ENCODE data around the gene BOD1L2. TPM values are rescaled to one million over a fixed set of nuclear protein-coding genes. Genes with fewer than 3 reads are reported as not detected.

Gene BOD1L2
- total RNA-seq, 2 experiments from 2014 or later = not detected

GRCh38 chr18:57150081-57150480, 3.2 kb downstream of the BOD1L2 start:
- intact Hi-C loops (cut with micrococcal nuclease) = no loop called here
- ATAC-seq = no peak
- Mint-ChIP-seq H3K4me1 (ENCODE audit: low read depth) (peaks cover 3% of the 10 kb centered on the region), H3K4me3 (no peak overlapping the region), H3K27me3 (peaks cover 34% of the 10 kb centered on the region), H3K9me3 (no peaks in the 10 kb centered on the region), H3K36me3 (ENCODE audit: low read depth) (no peaks in the 10 kb centered on the region), H3K27ac (no peak overlapping the region)
- DNase-seq = no peak
- POLR2A ChIA-PET = no interaction called here
- CTCF ChIA-PET = interaction anchor here (0.9 kb wide), 1 partner anchor 15 kb away, joined by 3 read pairs; no protein-coding TSS in a partner anchor
- TF ChIP-seq CTCF (IDR thresholded peaks at IDR 0.05) = no peak

GRCh38 chr18:57150828-57151227, 3.9 kb downstream of the BOD1L2 start:
- CTCF ChIA-PET = no interaction called here
- ATAC-seq (peak; percentile 55), DNase-seq (no peak)
- peaks cover 34% of the 10 kb centered on the region for H3K27me3 Mint-ChIP-seq
- POLR2A ChIA-PET = no interaction called here
- H3K27ac Mint-ChIP-seq = no peak overlapping the region
- H3K9me3 Mint-ChIP-seq = no peaks in the 10 kb centered on the region
- H3K36me3 Mint-ChIP-seq (ENCODE audit: low read depth) = no peaks in the 10 kb centered on the region
- no peak overlapping the region for H3K4me3 Mint-ChIP-seq
- intact Hi-C loops (cut with micrococcal nuclease) = no loop called here
- no peak for TF ChIP-seq CTCF (IDR thresholded peaks at IDR 0.05)
- peaks cover 3% of the 10 kb centered on the region for H3K4me1 Mint-ChIP-seq (ENCODE audit: low read depth)

GRCh38 chr18:57154191-57154830, 7.4 kb downstream of the BOD1L2 start:
- H3K27me3 Mint-ChIP-seq = peaks cover 25% of the 10 kb centered on the region
- no peak overlapping the region for H3K27ac Mint-ChIP-seq
- H3K36me3 Mint-ChIP-seq (ENCODE audit: low read depth) = no peaks in the 10 kb centered on the region
- DNase-seq (no peak), ATAC-seq (no peak)
- peaks cover 3% of the 10 kb centered on the region for H3K4me1 Mint-ChIP-seq (ENCODE audit: low read depth)
- intact Hi-C loops (cut with micrococcal nuclease) = no loop called here
- no peak for TF ChIP-seq CTCF (IDR thresholded peaks at IDR 0.05)
- ChIA-PET POLR2A (no interaction called here), CTCF (no interaction called here)
- H3K4me3 Mint-ChIP-seq = no peak overlapping the region
- no peaks in the 10 kb centered on the region for H3K9me3 Mint-ChIP-seq

- no peaks in the 10 kb centered on the region for H3K36me3 Mint-ChIP-seq (ENCODE audit: low read depth)
- H3K4me3 Mint-ChIP-seq = no peak overlapping the region
- TF ChIP-seq CTCF (IDR thresholded peaks at IDR 0.05) = no peak
- intact Hi-C loops (cut with micrococcal nuclease) = no loop called here
- CTCF ChIA-PET = interaction anchor here (1.0 kb wide), 1 partner anchor 15 kb away, joined by 3 read pairs; no protein-coding TSS in a partner anchor
- DNase-seq (no peak), ATAC-seq (no peak)
- H3K27me3 Mint-ChIP-seq = peaks cover 22% of the 10 kb centered on the region
- H3K4me1 Mint-ChIP-seq (ENCODE audit: low read depth) = no peaks in the 10 kb centered on the region
- POLR2A ChIA-PET = no interaction called here
- H3K27ac Mint-ChIP-seq = no peak overlapping the region
- peaks cover 3% of the 10 kb centered on the region for H3K9me3 Mint-ChIP-seq
Observed at GRCh38 chr18:57164401-57164800, 17.5 kb downstream of the BOD1L2 start.

- intact Hi-C loops (cut with micrococcal nuclease) = no loop called here
- Mint-ChIP-seq H3K9me3 (peaks cover 4% of the 10 kb centered on the region), H3K4me3 (no peak overlapping the region), H3K27ac (no peak overlapping the region), H3K36me3 (ENCODE audit: low read depth) (no peaks in the 10 kb centered on the region), H3K4me1 (ENCODE audit: low read depth) (no peaks in the 10 kb centered on the region), H3K27me3 (peaks cover 27% of the 10 kb centered on the region)
- POLR2A ChIA-PET = no interaction called here
- ATAC-seq (no peak), DNase-seq (no peak)
- CTCF ChIA-PET = no interaction called here
- TF ChIP-seq CTCF (IDR thresholded peaks at IDR 0.05) = no peak
Observed at GRCh38 chr18:57167617-57168308, 20.9 kb downstream of the BOD1L2 start.
